GM12878 (cell line): ENCODE data around the gene EPM2AIP1. TPM values are rescaled to one million over a fixed set of nuclear protein-coding genes. Genes with fewer than 3 reads are reported as not detected.

Experiments used
- ATF2 ChIP-seq: IDR thresholded peaks from 2 replicates; pipeline ENCODE4 v1.6.1; 2012; ENCODE audit warnings: low read length, inconsistent platforms
- BMI1 ChIP-seq: fragments of 450-650 bp; IDR thresholded peaks from 2 replicates; pipeline ENCODE4 v1.6.1; 2016; ENCODE audit warnings: mild to moderate bottlenecking, moderate library complexity, borderline replicate concordance
- BRCA1 ChIP-seq: IDR thresholded peaks from 2 replicates; pipeline ENCODE4 v1.6.1; 2011; ENCODE audit warnings: low read depth, low read length, improper control_type of control experiment
- GABPA ChIP-seq: IDR thresholded peaks from 2 replicates; pipeline ENCODE4 v1.6.1; 2014; ENCODE audit warnings: antibody characterized with exemption, low read depth, mild to moderate bottlenecking, inconsistent platforms
- KLF5 ChIP-seq: fragments of 450-650 bp; IDR thresholded peaks from 2 replicates; pipeline ENCODE4 v1.6.1; 2014; ENCODE audit warnings: mild to moderate bottlenecking; ENCODE audit not compliant: partially characterized antibody
- MXI1 ChIP-seq: fragments of 150-350 bp; IDR thresholded peaks from 2 replicates; pipeline ENCODE4 v1.6.1; 2011; ENCODE audit warnings: low read depth, mild to moderate bottlenecking, inconsistent platforms, low read length, improper control_type of control experiment
- NKRF ChIP-seq: fragments of 450-650 bp; conservative IDR thresholded peaks from 2 replicates; pipeline ENCODE4 v1.6.1; 2017; ENCODE audit warnings: mild to moderate bottlenecking, moderate library complexity
- POLR2AphosphoS5 ChIP-seq: IDR thresholded peaks from 2 replicates; pipeline ENCODE4 v1.6.1; 2011; ENCODE audit warnings: mild to moderate bottlenecking, low read length, inconsistent platforms
- RCOR1 ChIP-seq: conservative IDR thresholded peaks from 2 replicates; pipeline ENCODE4 v1.6.1; 2012; ENCODE audit warnings: low read depth, low read length, improper control_type of control experiment
- YBX1 ChIP-seq: fragments of 450-650 bp; IDR thresholded peaks from 2 replicates; pipeline ENCODE4 v1.6.1; 2016; ENCODE audit warnings: antibody characterized with exemption
- ZNF24 ChIP-seq: fragments of 450-650 bp; IDR thresholded peaks from 2 replicates; pipeline ENCODE4 v1.6.1; 2017; ENCODE audit warnings: antibody characterized with exemption, mild to moderate bottlenecking
- ZZZ3 ChIP-seq: IDR thresholded peaks from 2 replicates; pipeline ENCODE4 v1.6.1; 2011; ENCODE audit warnings: low read depth; ENCODE audit not compliant: control insufficient read depth, insufficient read length
- polyA plus RNA-seq, 11 experiments: library from polyadenylated mRNA; depleted of rRNA in 4 of 11; unstranded in 6 of 11; stranded (reverse) in 5 of 11; fragments of >200 nt; fragmentation: Nextera tagmentation in 4 of 11; fragmentation: Illumina TruSeq in 1 of 11; extraction: Ambion mirVana in 4 of 11; extraction: Trizol in 1 of 11; gene quantifications; 1 replicate in 1 of 11; 2 replicates in 10 of 11; pipeline versions ENCODE4 v1.2.1 to v1.2.3, GENCODE V29; 2011 to 2016; ENCODE audit warnings: inconsistent platforms in 2 of 11, missing spikeins in 2 of 11, low read depth in 1 of 11
- small RNA-seq: library from RNA; depleted of rRNA; stranded (forward); fragments of <200 nt; gene quantifications from one replicate; pipeline ENCODE3, GENCODE V24; 2014
- total RNA-seq, 4 experiments: library from RNA; depleted of rRNA in 3 of 4; stranded (reverse); fragments of >200 nt in 3 of 4; fragmentation: Illumina TruSeq in 1 of 4; extraction: Trizol in 1 of 4; gene quantifications; 2 replicates each; pipeline versions ENCODE4 v1.2.1 to v1.2.3, GENCODE V29; 2013 to 2021

The EPM2AIP1 gene
- total and polyA plus RNA-seq, 10 of the 15 experiments (the other 5 are each of a cell fraction or from before 2014, with no cell fraction given), result 5.5 to 31.9 (median 21.8) TPM

GRCh38 chr3:36937492-36937891 is 55.4 kb downstream of the EPM2AIP1 start (continued):
- TF ChIP-seq ATF2 (no peak), BMI1 (no peak), GABPA (no peak), ZNF24 (no peak), RCOR1 (no peak), ZZZ3 (no peak), BRCA1 (no peak), MXI1 (no peak), NKRF (no peak), YBX1 (no peak), KLF5 (no peak), POLR2AphosphoS5 (no peak)
- TF ChIP-seq, all 136 proteins: peak for 0

Small RNAs within 50 kb of the gene (small RNA-seq; reads per million reads assigned to genes)
- not detected for gene RNU6ATAC4P

Other genes with a start within 250 kb of the EPM2AIP1 start
- gene DCLK3, start 228.6 kb downstream of the EPM2AIP1 start, total RNA-seq (2014; rRNA removed), result not detected in 2 replicates
- gene DCLK3, start 228.6 kb downstream of the EPM2AIP1 start, total RNA-seq (2014; rRNA removed; fragmentation: Illumina TruSeq; extraction: Trizol), result not detected in 2 replicates
- gene DCLK3, start 228.6 kb downstream of the EPM2AIP1 start, total RNA-seq (2021), result not detected in 2 replicates
- not detected in 2 replicates for gene DCLK3, start 228.6 kb downstream of the EPM2AIP1 start, polyA plus RNA-seq (2011; rRNA removed)
- not detected in 2 replicates for gene DCLK3, start 228.6 kb downstream of the EPM2AIP1 start, polyA plus RNA-seq (2014; fragmentation: Illumina TruSeq; extraction: Trizol)
- not detected for gene DCLK3, start 228.6 kb downstream of the EPM2AIP1 start, polyA plus RNA-seq (2014; fragmentation: Nextera tagmentation; extraction: Ambion mirVana)
- gene DCLK3, start 228.6 kb downstream of the EPM2AIP1 start, polyA plus RNA-seq (2014; rRNA removed), result not detected in 2 replicates
- gene DCLK3, start 228.6 kb downstream of the EPM2AIP1 start, polyA plus RNA-seq (2016; fragmentation: Nextera tagmentation; extraction: Ambion mirVana), result not detected
- 1.7 and 2.6 TPM in 2 replicates for gene TRANK1, start 48.1 kb downstream of the EPM2AIP1 start, total RNA-seq (2014; rRNA removed)
- gene TRANK1, start 48.1 kb downstream of the EPM2AIP1 start, total RNA-seq (2014; rRNA removed; fragmentation: Illumina TruSeq; extraction: Trizol), result 1.3 and 2.0 TPM in 2 replicates
- gene TRANK1, start 48.1 kb downstream of the EPM2AIP1 start, total RNA-seq (2021), result 3.7 and 4.4 TPM in 2 replicates
- gene TRANK1, start 48.1 kb downstream of the EPM2AIP1 start, polyA plus RNA-seq (2011; rRNA removed), result 6.2 and 8.8 TPM in 2 replicates
- 2.4 and 3.2 TPM in 2 replicates for gene TRANK1, start 48.1 kb downstream of the EPM2AIP1 start, polyA plus RNA-seq (2014; fragmentation: Illumina TruSeq; extraction: Trizol)
- under 1 TPM; 0.46 to 0.63 TPM for gene TRANK1, start 48.1 kb downstream of the EPM2AIP1 start, polyA plus RNA-seq (2014; fragmentation: Nextera tagmentation; extraction: Ambion mirVana)
- gene TRANK1, start 48.1 kb downstream of the EPM2AIP1 start, polyA plus RNA-seq (2014; rRNA removed), result 1.0 and 1.1 TPM in 2 replicates
- gene TRANK1, start 48.1 kb downstream of the EPM2AIP1 start, polyA plus RNA-seq (2016; fragmentation: Nextera tagmentation; extraction: Ambion mirVana), result under 1 TPM; 0.60 to 0.75 TPM
- gene MLH1, start 387 bp upstream of the EPM2AIP1 start, total RNA-seq (2014; rRNA removed), result 85.2 and 88.6 TPM in 2 replicates
- gene MLH1, start 387 bp upstream of the EPM2AIP1 start, total RNA-seq (2014; rRNA removed; fragmentation: Illumina TruSeq; extraction: Trizol), result 109 TPM in 2 replicates
- 58.4 and 59.2 TPM in 2 replicates for gene MLH1, start 387 bp upstream of the EPM2AIP1 start, total RNA-seq (2021)
- 92.4 and 113 TPM in 2 replicates for gene MLH1, start 387 bp upstream of the EPM2AIP1 start, polyA plus RNA-seq (2011; rRNA removed)
- gene MLH1, start 387 bp upstream of the EPM2AIP1 start, polyA plus RNA-seq (2014; fragmentation: Illumina TruSeq; extraction: Trizol), result 92.5 and 116 TPM in 2 replicates
- gene MLH1, start 387 bp upstream of the EPM2AIP1 start, polyA plus RNA-seq (2014; fragmentation: Nextera tagmentation; extraction: Ambion mirVana), result 10 to 100 TPM; 58.6 to 67.3 TPM
- gene MLH1, start 387 bp upstream of the EPM2AIP1 start, polyA plus RNA-seq (2014; rRNA removed), result 52.0 and 59.6 TPM in 2 replicates
- 10 to 100 TPM; 80.1 to 82.8 TPM for gene MLH1, start 387 bp upstream of the EPM2AIP1 start, polyA plus RNA-seq (2016; fragmentation: Nextera tagmentation; extraction: Ambion mirVana)
- gene LRRFIP2, start 181.5 kb upstream of the EPM2AIP1 start, total RNA-seq (2014; rRNA removed), result 36.0 and 38.9 TPM in 2 replicates
- gene LRRFIP2, start 181.5 kb upstream of the EPM2AIP1 start, total RNA-seq (2014; rRNA removed; fragmentation: Illumina TruSeq; extraction: Trizol), result 37.8 and 39.0 TPM in 2 replicates
- gene LRRFIP2, start 181.5 kb upstream of the EPM2AIP1 start, total RNA-seq (2021), result 37.3 and 37.5 TPM in 2 replicates
- 21.6 and 34.1 TPM in 2 replicates for gene LRRFIP2, start 181.5 kb upstream of the EPM2AIP1 start, polyA plus RNA-seq (2011; rRNA removed)
- gene LRRFIP2, start 181.5 kb upstream of the EPM2AIP1 start, polyA plus RNA-seq (2014; fragmentation: Illumina TruSeq; extraction: Trizol), result 39.9 and 43.1 TPM in 2 replicates
- 10 to 100 TPM in 1 of 2 experiments, 1 to 10 TPM in 1; 9.7 to 14.2 TPM for gene LRRFIP2, start 181.5 kb upstream of the EPM2AIP1 start, polyA plus RNA-seq (2014; fragmentation: Nextera tagmentation; extraction: Ambion mirVana)
- 33.0 and 35.7 TPM in 2 replicates for gene LRRFIP2, start 181.5 kb upstream of the EPM2AIP1 start, polyA plus RNA-seq (2014; rRNA removed)
- 10 to 100 TPM; 39.7 to 46.9 TPM for gene LRRFIP2, start 181.5 kb upstream of the EPM2AIP1 start, polyA plus RNA-seq (2016; fragmentation: Nextera tagmentation; extraction: Ambion mirVana)